ENCODE data around the gene RPS3. TPM values are rescaled to one million over a fixed set of nuclear protein-coding genes. Genes with fewer than 3 reads are reported as not detected.

RPS3 gene
- total RNA-seq, 1 donor from 2014 or later, result 1,761 TPM

DNA sequence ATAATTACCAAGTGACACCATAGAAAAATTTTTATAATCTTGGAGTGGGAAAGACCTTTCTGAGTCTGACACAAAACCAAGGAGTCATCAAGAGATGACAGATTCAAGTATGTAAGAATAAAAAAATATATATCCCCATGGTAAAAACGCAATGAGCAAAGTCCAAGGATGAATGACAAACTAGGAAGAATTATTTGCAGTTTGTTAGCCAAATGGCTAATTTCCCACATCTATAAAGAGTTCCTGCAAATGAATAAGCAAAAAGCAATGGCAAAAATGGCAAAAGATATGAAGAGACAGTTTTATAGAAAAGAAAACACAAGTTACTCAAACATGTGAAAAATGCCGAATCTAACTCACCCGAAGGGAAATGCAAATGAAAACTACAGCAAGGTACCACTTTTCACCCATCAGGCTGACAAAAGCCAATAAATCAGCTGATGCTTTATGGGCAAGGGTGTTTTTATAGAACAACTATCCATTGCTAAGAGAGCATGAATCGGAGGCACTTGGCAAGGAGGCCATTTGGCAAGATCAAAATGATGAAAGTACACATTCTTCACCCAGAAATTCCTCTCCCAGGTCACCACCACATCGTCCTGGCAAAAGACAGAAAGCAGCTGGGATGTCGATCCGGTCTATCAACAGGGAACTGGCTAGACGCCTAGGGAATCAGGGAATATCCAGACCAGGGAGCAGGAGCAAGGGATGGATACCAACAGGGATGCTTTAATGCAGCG lies 54.8 kb downstream of the RPS3 start:
- ATAC-seq (no peak), DNase-seq (no peak)
- Histone ChIP-seq H3K4me1 (no peaks in the 10 kb centered on the region), H3K27ac (no peak overlapping the region), H3K36me3 (no peaks in the 10 kb centered on the region), H3K4me3 (no peak overlapping the region), H3K9me3 (no peaks in the 10 kb centered on the region), H3K27me3 (ENCODE audit: low read depth) (no peaks in the 10 kb centered on the region)
- intact Hi-C loops (cut with DNase I), result no loop called here
- no peak for TF ChIP-seq CTCF (IDR thresholded peaks at IDR 0.05)

- intact Hi-C loops (cut with DNase I), result no loop called here
- ATAC-seq (no peak), DNase-seq (no peak)
- H3K9me3 ChIP-seq, result no peaks in the 10 kb centered on the region
- no peak overlapping the region for H3K4me3 ChIP-seq
- H3K27me3 ChIP-seq (ENCODE audit: low read depth), result no peaks in the 10 kb centered on the region
- no peaks in the 10 kb centered on the region for H3K4me1 ChIP-seq
- TF ChIP-seq CTCF (IDR thresholded peaks at IDR 0.05), result no peak
- H3K36me3 ChIP-seq, result no peaks in the 10 kb centered on the region
- H3K27ac ChIP-seq, result no peak overlapping the region
These were observed 55.7 kb downstream of the RPS3 start for GRCh38 chr11:75454987-75455386.

Other genes with a start within 250 kb of the RPS3 start
- 332 TPM for gene SLCO2B1, start 248.4 kb upstream of the RPS3 start, total RNA-seq
- gene TPBGL, start 158.7 kb upstream of the RPS3 start, total RNA-seq, result 0.47 TPM
- 187 TPM for gene ARRB1, start 47.9 kb upstream of the RPS3 start, total RNA-seq
- gene KLHL35, start 33.7 kb downstream of the RPS3 start, total RNA-seq, result 2.6 TPM
- gene GDPD5, start 126.4 kb downstream of the RPS3 start, total RNA-seq, result 15.8 TPM
- 131 TPM for gene SERPINH1, start 162.7 kb downstream of the RPS3 start, total RNA-seq

Measured in lower lobe of right lung (tissue), 2 donors.